ENCODE results near the gene PRKCE.

PRKCE gene

GRCh38 chr2:46056541-46056940, 405.1 kb downstream of the PRKCE start:
- TF ChIP-seq GATA3 (IDR thresholded peaks at IDR 0.05; ENCODE audit: low read depth, low read length), result no peak

- TF ChIP-seq GATA2 (IDR thresholded peaks at IDR 0.05; ENCODE audit: low read depth, low read length), result no peak
- TF ChIP-seq GATA3 (IDR thresholded peaks at IDR 0.05; ENCODE audit: low read depth, low read length), result no peak
These were observed 406.7 kb downstream of the PRKCE start for GRCh38 chr2:46058140-46058539.

DNA sequence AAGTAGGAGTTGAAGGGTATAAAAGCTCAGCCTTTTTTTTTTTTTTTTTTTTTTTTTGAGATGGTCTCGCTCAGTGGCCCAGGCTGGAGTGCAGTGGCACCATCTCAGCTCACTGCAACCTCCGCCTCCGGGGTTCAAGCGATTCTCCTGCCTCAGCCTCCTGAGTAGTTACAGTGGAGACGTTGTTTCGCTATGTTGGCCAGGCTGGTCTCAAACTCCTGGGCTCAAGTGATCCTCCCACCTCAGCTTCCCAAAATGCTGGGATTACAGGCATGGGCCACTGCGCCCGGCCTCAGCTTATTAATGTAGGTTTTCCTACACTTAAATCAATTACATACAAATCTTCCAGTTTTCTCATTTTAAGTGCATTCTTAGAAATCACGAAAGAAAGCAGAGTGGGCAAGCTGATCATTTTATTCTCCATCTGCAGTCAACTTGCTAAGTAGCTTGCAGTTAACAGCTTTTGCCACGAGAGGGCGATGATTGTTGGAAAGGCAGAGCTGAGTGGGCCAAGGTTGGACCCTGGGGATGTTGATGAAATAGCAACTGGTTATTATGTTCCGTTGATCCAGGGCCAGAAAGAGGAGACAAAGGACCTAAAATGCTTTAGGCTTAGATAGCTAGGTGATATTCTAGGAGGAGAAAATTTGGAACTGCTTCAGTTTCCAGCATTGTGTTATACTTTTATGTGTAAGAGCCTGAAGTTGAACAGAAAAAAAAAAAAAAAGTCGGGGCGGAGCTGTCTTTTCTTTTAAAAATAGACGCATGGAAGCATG, 411.4 kb downstream of the PRKCE start:
- no peak for TF ChIP-seq GATA3 (IDR thresholded peaks at IDR 0.05; ENCODE audit: low read depth, low read length)
- TF ChIP-seq GATA2 (IDR thresholded peaks at IDR 0.05; ENCODE audit: low read depth, low read length), result no peak

- TF ChIP-seq GATA2 (IDR thresholded peaks at IDR 0.05; ENCODE audit: low read depth, low read length) (no peak), GATA3 (IDR thresholded peaks at IDR 0.05; ENCODE audit: low read depth, low read length) (no peak)
These were observed 412.9 kb downstream of the PRKCE start for GRCh38 chr2:46064396-46064795.

DNA sequence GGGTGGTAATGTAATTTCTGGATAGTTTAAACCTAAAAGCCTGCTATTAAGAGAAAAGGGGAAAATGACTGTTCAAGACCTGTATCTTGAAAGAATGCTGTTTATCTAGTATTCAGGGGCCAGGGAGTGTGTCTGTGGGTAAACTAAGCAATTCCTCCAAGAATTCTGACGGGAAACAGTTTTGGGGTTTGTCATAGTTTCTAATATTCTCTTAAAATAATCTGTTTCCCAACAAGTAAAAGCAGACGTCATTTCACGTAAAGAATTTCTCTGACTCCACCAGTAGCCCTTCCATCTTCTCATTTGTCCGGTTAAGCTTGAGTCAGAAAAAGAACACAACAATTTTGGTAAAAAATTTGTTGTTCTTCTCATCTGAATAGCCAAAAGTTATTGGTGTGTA, 413.7 kb downstream of the PRKCE start:
- TF ChIP-seq GATA2 (IDR thresholded peaks at IDR 0.05; ENCODE audit: low read depth, low read length) (no peak), GATA3 (IDR thresholded peaks at IDR 0.05; ENCODE audit: low read depth, low read length) (no peak)

GRCh38 chr2:46066116-46066515, 414.6 kb downstream of the PRKCE start:
- no peak for TF ChIP-seq GATA2 (IDR thresholded peaks at IDR 0.05; ENCODE audit: low read depth, low read length)
- no peak for TF ChIP-seq GATA3 (IDR thresholded peaks at IDR 0.05; ENCODE audit: low read depth, low read length)

DNA sequence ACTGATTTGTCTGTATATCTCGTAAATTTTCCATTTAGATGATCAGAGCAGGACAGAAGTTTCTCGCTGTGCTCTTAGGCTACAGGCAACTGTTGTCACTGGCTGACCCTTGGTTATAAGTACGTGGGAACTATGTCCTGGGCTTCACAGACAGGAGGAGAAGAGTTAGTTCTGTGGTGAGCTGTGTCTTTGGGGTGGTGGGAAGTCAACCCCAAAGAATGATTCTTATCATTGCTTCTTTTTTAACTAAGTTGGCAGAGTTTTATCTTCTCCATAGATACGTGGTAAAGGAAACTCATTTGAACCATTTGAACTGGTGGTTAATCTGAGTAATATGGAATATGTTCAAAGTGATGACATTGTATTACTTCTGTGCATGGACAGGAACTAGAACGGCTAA, 415.1 kb downstream of the PRKCE start:
- TF ChIP-seq GATA3 (IDR thresholded peaks at IDR 0.05; ENCODE audit: low read depth, low read length) (no peak), GATA2 (IDR thresholded peaks at IDR 0.05; ENCODE audit: low read depth, low read length) (no peak)

GRCh38 chr2:46067062-46067461, 415.6 kb downstream of the PRKCE start:
- TF ChIP-seq GATA3 (IDR thresholded peaks at IDR 0.05; ENCODE audit: low read depth, low read length) (no peak), GATA2 (IDR thresholded peaks at IDR 0.05; ENCODE audit: low read depth, low read length) (no peak)

GRCh38 chr2:46067501-46068305, 416.2 kb downstream of the PRKCE start:
- no peak; the same call in 1 of the 2 replicates for TF ChIP-seq GATA2 (IDR thresholded peaks at IDR 0.05; ENCODE audit: low read depth, low read length)
- TF ChIP-seq GATA3 (IDR thresholded peaks at IDR 0.05; ENCODE audit: low read depth, low read length), result no peak

- no peak for TF ChIP-seq GATA2 (IDR thresholded peaks at IDR 0.05; ENCODE audit: low read depth, low read length)
These were observed 417.2 kb downstream of the PRKCE start for GRCh38 chr2:46068636-46069035.

GRCh38 chr2:46071074-46071473, 419.6 kb downstream of the PRKCE start:
- TF ChIP-seq GATA3 (IDR thresholded peaks at IDR 0.05; ENCODE audit: low read depth, low read length) (no peak), GATA2 (IDR thresholded peaks at IDR 0.05; ENCODE audit: low read depth, low read length) (no peak)

DNA sequence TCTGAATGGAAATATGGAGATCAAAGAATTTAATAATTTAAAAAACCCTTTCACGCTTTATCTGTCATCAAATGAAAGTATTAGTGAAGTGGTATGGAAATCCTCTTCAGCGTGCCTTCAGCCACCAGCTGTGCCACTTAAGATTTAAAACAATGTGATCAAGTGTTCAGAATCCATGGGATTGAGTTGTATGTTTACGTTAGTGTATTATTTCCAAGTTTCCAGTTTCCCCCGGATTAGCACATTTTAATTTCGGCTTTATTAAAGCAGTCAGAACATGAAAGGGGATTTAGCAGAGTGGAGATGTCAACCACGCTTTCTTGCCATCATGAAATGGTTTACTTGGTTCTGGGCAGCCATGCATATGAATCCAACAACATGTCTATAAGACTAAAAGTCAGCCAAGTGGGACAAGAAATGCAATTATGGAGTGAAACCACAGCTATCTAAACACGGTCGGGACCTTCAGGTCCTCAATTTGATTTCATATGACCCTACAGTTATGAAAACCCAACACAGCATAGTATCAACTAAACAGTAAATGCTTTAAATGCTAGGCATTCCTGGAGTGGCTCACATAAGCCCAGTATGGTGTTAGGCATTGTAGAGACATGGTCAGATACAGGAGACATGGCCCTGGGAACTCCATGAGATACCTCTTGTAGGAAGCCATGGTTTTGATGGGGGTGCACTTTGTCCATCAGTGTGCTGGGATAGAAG, 420.8 kb downstream of the PRKCE start:
- TF ChIP-seq GATA2 (IDR thresholded peaks at IDR 0.05; ENCODE audit: low read depth, low read length) (no peak), GATA3 (IDR thresholded peaks at IDR 0.05; ENCODE audit: low read depth, low read length) (no peak)

DNA sequence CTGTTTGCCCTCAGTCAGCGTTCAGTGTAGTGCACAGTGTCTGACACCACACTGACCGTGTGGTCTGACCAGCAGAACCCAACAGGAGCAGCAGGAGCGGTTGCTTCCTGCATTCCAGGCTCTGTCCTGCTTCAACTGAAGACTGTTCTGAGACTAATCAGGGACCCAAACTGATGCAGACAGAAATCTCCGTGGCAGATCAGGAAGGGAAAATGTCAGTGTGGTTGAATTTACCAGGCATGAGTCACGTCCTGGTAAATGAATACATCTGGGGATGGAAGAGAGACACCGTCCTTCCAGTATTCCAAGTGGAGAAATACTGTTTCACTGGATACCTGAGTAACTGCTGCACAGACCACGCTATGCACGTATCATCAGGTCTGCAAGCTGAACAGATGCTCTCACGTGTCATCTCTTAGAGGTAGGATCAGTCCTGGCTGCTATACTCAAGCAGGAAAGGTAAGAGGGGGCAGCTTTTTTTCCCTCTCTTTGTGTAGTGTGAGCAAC, 422.1 kb downstream of the PRKCE start:
- TF ChIP-seq GATA3 (IDR thresholded peaks at IDR 0.05; ENCODE audit: low read depth, low read length) (peak; percentile 64), GATA2 (IDR thresholded peaks at IDR 0.05; ENCODE audit: low read depth, low read length) (peak; percentile 86)

DNA sequence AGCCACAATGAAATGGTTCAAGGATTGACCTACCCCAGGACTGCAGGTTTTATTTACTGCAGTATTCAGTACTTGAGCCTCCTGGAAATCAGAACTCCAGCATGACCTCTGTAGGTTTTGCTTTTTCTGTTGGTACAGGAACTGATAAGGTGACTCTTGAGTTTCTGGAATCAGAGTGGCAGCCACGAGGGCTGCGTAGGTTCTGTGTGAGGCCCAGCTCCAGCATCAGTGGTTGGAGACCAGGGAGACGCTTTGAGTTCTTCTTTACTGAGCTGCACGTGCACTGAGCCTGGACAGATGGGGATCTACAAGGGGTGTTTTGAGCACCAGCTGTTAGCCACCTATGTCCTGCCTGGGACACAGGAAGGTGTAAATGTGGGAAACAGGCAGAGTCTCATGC, 423.0 kb downstream of the PRKCE start:
- TF ChIP-seq GATA2 (IDR thresholded peaks at IDR 0.05; ENCODE audit: low read depth, low read length) (no peak), GATA3 (IDR thresholded peaks at IDR 0.05; ENCODE audit: low read depth, low read length) (no peak)
